Measurements from ENCODE around the gene SPAG16. TPM values are rescaled to one million over a fixed set of nuclear protein-coding genes. Genes with fewer than 3 reads are reported as not detected.

The SPAG16 gene
- total RNA-seq, 1 experiment from 2014 or later = 0.30 TPM

DNA sequence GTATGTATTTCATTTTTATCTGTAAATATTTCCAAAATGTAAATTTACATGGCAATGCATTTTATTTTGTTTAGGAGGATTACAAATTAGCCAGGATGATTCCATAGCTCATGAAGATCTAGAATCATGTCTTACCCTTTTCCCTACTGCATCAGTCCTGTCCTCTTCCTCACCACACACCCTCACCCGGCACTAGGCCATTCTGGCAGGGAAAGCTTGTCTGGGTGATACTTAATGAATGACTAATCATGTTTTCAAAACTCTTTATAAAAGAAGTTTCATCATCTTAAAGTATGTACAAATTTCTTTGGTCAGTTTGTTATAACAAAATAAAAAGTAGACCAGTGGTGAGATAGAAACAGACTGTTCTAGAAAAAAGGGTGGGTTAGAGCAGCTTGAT lies 843.3 kb downstream of the SPAG16 start:
- DNase-seq (ENCODE audit: low read depth, low spot score) (no peak), ATAC-seq (no peak)
- ChIA-PET CTCF (no interaction called here), POLR2A (no interaction called here), RAD21 (ENCODE audit: low non-redundant PET in 1 of 2, low total read pairs in 2 of 2, uncharacterized antibody in 2 of 2, unreplicated experiment in 2 of 2) (no interaction called here)
- no TSS peak for BruUV-seq (replicated peaks)
- no peak overlapping the region for H3K4me3 ChIP-seq (replicated peaks in 1 of 2; ENCODE audit: low read depth in 1 of 2, low read length in 2 of 2)
- H3K27ac ChIP-seq (ENCODE audit: low read depth, low read length) = no peak overlapping the region
- H3K4me2 ChIP-seq (ENCODE audit: low read length) = no peak overlapping the region
- intact Hi-C loops (cut with micrococcal nuclease) = no loop called here
- no peaks in the 10 kb centered on the region for H4K20me1 ChIP-seq (ENCODE audit: insufficient read depth)
- no peaks in the 10 kb centered on the region for H3K9me3 ChIP-seq (ENCODE audit: control insufficient read depth in 1 of 2, insufficient read depth in 1 of 2, low read depth in 1 of 2, low read length in 2 of 2)
- H3K9ac ChIP-seq (ENCODE audit: low read length) = no peak overlapping the region
- H2AFZ ChIP-seq (ENCODE audit: low read depth, low read length, poor library complexity, severe bottlenecking) = peak overlapping the region; percentile 71
- no peaks in the 10 kb centered on the region for H3K36me3 ChIP-seq (ENCODE audit: control insufficient read depth in 1 of 2, insufficient read depth in 2 of 2, low read length in 2 of 2)
- H3K79me2 ChIP-seq (ENCODE audit: insufficient read depth, low read length) = no peaks in the 10 kb centered on the region
- no peaks in the 10 kb centered on the region for H3K27me3 ChIP-seq (ENCODE audit: insufficient read depth, low read length)
- peaks cover 6 to 20% of the 10 kb centered on the region in 2 experiments; a peak in 3 of 4 replicates for H3K4me1 ChIP-seq (ENCODE audit: control insufficient read depth in 1 of 2, insufficient read depth in 2 of 2, low read length in 2 of 2)
- TF ChIP-seq POLR2AphosphoS5 (IDR thresholded peaks at IDR 0.05; ENCODE audit: low read depth, low read length) = no peak
- TF ChIP-seq ELF1 (IDR thresholded peaks at IDR 0.05; ENCODE audit: borderline replicate concordance, low read depth) = no peak
- no peak for TF ChIP-seq SP1 (IDR thresholded peaks at IDR 0.05; ENCODE audit: low read depth)
- TF ChIP-seq, protein P1, sequence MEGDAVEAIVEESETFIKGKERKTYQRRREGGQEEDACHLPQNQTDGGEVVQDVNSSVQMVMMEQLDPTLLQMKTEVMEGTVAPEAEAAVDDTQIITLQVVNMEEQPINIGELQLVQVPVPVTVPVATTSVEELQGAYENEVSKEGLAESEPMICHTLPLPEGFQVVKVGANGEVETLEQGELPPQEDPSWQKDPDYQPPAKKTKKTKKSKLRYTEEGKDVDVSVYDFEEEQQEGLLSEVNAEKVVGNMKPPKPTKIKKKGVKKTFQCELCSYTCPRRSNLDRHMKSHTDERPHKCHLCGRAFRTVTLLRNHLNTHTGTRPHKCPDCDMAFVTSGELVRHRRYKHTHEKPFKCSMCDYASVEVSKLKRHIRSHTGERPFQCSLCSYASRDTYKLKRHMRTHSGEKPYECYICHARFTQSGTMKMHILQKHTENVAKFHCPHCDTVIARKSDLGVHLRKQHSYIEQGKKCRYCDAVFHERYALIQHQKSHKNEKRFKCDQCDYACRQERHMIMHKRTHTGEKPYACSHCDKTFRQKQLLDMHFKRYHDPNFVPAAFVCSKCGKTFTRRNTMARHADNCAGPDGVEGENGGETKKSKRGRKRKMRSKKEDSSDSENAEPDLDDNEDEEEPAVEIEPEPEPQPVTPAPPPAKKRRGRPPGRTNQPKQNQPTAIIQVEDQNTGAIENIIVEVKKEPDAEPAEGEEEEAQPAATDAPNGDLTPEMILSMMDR (IDR thresholded peaks at IDR 0.05 in 2 of 3, conservative IDR thresholded peaks at IDR 0.05 in 1 of 3; ENCODE audit: borderline replicate concordance in 1 of 3, insufficient read depth in 1 of 3, low read depth in 2 of 3, low read length in 2 of 3) = no peak
- TF ChIP-seq, protein P2, sequence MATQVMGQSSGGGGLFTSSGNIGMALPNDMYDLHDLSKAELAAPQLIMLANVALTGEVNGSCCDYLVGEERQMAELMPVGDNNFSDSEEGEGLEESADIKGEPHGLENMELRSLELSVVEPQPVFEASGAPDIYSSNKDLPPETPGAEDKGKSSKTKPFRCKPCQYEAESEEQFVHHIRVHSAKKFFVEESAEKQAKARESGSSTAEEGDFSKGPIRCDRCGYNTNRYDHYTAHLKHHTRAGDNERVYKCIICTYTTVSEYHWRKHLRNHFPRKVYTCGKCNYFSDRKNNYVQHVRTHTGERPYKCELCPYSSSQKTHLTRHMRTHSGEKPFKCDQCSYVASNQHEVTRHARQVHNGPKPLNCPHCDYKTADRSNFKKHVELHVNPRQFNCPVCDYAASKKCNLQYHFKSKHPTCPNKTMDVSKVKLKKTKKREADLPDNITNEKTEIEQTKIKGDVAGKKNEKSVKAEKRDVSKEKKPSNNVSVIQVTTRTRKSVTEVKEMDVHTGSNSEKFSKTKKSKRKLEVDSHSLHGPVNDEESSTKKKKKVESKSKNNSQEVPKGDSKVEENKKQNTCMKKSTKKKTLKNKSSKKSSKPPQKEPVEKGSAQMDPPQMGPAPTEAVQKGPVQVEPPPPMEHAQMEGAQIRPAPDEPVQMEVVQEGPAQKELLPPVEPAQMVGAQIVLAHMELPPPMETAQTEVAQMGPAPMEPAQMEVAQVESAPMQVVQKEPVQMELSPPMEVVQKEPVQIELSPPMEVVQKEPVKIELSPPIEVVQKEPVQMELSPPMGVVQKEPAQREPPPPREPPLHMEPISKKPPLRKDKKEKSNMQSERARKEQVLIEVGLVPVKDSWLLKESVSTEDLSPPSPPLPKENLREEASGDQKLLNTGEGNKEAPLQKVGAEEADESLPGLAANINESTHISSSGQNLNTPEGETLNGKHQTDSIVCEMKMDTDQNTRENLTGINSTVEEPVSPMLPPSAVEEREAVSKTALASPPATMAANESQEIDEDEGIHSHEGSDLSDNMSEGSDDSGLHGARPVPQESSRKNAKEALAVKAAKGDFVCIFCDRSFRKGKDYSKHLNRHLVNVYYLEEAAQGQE (IDR thresholded peaks at IDR 0.05; ENCODE audit: low read depth) = no peak
- TF ChIP-seq CEBPB (IDR thresholded peaks at IDR 0.05; ENCODE audit: low read depth) = no peak
- TF ChIP-seq ZNF274 (IDR thresholded peaks at IDR 0.05; ENCODE audit: low read depth, low read length) = no peak
- TF ChIP-seq EGR1 (IDR thresholded peaks at IDR 0.05; ENCODE audit: low read depth) = no peak
- no peak for TF ChIP-seq SRF (IDR thresholded peaks at IDR 0.05; ENCODE audit: low read depth)
- no peak for TF ChIP-seq POLR2A (IDR thresholded peaks at IDR 0.05; ENCODE audit: borderline replicate concordance, extremely low read depth, insufficient read depth, insufficient read length)
- TF ChIP-seq SIN3A (IDR thresholded peaks at IDR 0.05; ENCODE audit: low read depth) = no peak
- no peak for TF ChIP-seq ZFX (IDR thresholded peaks at IDR 0.05)
- TF ChIP-seq TCF7L2 (IDR thresholded peaks at IDR 0.05; ENCODE audit: borderline replicate concordance, extremely low read depth, insufficient read depth, insufficient read length) = no peak
- TF ChIP-seq EZH2 (IDR thresholded peaks at IDR 0.05) = no peak
- TF ChIP-seq, protein P3, sequence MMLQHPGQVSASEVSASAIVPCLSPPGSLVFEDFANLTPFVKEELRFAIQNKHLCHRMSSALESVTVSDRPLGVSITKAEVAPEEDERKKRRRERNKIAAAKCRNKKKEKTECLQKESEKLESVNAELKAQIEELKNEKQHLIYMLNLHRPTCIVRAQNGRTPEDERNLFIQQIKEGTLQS (IDR thresholded peaks at IDR 0.05) = no peak
- no peak for TF ChIP-seq FOSL1 (IDR thresholded peaks at IDR 0.05; ENCODE audit: low read depth)
- no peak for TF ChIP-seq EZH2phosphoT487 (IDR thresholded peaks at IDR 0.05; ENCODE audit: borderline replicate concordance)
- TF ChIP-seq YY1 (IDR thresholded peaks at IDR 0.05; ENCODE audit: extremely low read depth, insufficient replicate concordance, low read depth, low read length) = no peak
- TF ChIP-seq, protein P4, sequence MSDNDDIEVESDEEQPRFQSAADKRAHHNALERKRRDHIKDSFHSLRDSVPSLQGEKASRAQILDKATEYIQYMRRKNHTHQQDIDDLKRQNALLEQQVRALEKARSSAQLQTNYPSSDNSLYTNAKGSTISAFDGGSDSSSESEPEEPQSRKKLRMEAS (IDR thresholded peaks at IDR 0.05) = no peak
- TF ChIP-seq RAD21 (IDR thresholded peaks at IDR 0.05; ENCODE audit: low read depth) = no peak
- H3K9me2 ChIP-seq (ENCODE audit: insufficient read depth) = no peaks in the 10 kb centered on the region
